Measurements from ENCODE around the gene PSPH. TPM values are rescaled to one million over a fixed set of nuclear protein-coding genes. Genes with fewer than 3 reads are reported as not detected.
"Not testable (repeated sequence)": the region's sequence is repeated elsewhere in the genome, so short reads cannot be mapped to it uniquely, and the experiment has no call there.

PSPH gene
- total RNA-seq, 1 experiment from 2014 or later = 49.3 TPM

DNA sequence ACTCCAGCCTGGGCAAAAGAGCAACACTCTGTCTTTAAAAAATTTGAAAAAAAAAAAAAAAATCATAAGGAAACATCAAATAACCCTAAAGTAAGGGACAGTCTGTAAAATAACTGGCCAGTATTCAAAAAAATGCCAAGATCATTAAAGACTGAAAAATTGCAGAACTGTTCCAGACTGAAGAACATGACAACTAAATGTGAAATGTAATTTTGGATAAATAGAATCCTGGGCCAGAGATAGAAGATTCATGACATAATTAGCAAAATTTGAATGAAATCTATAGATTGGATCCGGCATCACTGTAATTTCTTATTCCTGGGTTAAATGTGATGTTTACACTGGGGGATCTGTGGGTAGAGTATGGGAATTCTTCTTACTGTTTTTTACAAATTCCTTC is 3.0 kb downstream of the PSPH start (continued):
- TF ChIP-seq, protein P1, sequence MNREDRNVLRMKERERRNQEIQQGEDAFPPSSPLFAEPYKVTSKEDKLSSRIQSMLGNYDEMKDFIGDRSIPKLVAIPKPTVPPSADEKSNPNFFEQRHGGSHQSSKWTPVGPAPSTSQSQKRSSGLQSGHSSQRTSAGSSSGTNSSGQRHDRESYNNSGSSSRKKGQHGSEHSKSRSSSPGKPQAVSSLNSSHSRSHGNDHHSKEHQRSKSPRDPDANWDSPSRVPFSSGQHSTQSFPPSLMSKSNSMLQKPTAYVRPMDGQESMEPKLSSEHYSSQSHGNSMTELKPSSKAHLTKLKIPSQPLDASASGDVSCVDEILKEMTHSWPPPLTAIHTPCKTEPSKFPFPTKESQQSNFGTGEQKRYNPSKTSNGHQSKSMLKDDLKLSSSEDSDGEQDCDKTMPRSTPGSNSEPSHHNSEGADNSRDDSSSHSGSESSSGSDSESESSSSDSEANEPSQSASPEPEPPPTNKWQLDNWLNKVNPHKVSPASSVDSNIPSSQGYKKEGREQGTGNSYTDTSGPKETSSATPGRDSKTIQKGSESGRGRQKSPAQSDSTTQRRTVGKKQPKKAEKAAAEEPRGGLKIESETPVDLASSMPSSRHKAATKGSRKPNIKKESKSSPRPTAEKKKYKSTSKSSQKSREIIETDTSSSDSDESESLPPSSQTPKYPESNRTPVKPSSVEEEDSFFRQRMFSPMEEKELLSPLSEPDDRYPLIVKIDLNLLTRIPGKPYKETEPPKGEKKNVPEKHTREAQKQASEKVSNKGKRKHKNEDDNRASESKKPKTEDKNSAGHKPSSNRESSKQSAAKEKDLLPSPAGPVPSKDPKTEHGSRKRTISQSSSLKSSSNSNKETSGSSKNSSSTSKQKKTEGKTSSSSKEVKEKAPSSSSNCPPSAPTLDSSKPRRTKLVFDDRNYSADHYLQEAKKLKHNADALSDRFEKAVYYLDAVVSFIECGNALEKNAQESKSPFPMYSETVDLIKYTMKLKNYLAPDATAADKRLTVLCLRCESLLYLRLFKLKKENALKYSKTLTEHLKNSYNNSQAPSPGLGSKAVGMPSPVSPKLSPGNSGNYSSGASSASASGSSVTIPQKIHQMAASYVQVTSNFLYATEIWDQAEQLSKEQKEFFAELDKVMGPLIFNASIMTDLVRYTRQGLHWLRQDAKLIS (CRISPR knock-in tag; IDR thresholded peaks at IDR 0.05; ENCODE audit: borderline replicate concordance) = no peak
- TF ChIP-seq, protein P2, sequence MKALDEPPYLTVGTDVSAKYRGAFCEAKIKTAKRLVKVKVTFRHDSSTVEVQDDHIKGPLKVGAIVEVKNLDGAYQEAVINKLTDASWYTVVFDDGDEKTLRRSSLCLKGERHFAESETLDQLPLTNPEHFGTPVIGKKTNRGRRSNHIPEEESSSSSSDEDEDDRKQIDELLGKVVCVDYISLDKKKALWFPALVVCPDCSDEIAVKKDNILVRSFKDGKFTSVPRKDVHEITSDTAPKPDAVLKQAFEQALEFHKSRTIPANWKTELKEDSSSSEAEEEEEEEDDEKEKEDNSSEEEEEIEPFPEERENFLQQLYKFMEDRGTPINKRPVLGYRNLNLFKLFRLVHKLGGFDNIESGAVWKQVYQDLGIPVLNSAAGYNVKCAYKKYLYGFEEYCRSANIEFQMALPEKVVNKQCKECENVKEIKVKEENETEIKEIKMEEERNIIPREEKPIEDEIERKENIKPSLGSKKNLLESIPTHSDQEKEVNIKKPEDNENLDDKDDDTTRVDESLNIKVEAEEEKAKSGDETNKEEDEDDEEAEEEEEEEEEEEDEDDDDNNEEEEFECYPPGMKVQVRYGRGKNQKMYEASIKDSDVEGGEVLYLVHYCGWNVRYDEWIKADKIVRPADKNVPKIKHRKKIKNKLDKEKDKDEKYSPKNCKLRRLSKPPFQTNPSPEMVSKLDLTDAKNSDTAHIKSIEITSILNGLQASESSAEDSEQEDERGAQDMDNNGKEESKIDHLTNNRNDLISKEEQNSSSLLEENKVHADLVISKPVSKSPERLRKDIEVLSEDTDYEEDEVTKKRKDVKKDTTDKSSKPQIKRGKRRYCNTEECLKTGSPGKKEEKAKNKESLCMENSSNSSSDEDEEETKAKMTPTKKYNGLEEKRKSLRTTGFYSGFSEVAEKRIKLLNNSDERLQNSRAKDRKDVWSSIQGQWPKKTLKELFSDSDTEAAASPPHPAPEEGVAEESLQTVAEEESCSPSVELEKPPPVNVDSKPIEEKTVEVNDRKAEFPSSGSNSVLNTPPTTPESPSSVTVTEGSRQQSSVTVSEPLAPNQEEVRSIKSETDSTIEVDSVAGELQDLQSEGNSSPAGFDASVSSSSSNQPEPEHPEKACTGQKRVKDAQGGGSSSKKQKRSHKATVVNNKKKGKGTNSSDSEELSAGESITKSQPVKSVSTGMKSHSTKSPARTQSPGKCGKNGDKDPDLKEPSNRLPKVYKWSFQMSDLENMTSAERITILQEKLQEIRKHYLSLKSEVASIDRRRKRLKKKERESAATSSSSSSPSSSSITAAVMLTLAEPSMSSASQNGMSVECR (CRISPR knock-in tag; IDR thresholded peaks at IDR 0.05; ENCODE audit: borderline replicate concordance) = no peak
- TF ChIP-seq, protein P3, sequence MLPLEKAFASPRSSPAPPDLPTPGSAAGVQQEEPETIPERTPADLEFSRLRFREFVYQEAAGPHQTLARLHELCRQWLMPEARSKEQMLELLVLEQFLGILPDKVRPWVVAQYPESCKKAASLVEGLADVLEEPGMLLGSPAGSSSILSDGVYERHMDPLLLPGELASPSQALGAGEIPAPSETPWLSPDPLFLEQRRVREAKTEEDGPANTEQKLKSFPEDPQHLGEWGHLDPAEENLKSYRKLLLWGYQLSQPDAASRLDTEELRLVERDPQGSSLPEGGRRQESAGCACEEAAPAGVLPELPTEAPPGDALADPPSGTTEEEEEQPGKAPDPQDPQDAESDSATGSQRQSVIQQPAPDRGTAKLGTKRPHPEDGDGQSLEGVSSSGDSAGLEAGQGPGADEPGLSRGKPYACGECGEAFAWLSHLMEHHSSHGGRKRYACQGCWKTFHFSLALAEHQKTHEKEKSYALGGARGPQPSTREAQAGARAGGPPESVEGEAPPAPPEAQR (CRISPR knock-in tag; IDR thresholded peaks at IDR 0.05) = no peak
- TF ChIP-seq ATF1 (CRISPR knock-in tag; IDR thresholded peaks at IDR 0.05) (no peak), NFATC4 (CRISPR knock-in tag; IDR thresholded peaks at IDR 0.05) (no peak), SMAD3 (CRISPR knock-in tag; IDR thresholded peaks at IDR 0.05; ENCODE audit: borderline replicate concordance) (no peak), CBFB (CRISPR knock-in tag; IDR thresholded peaks at IDR 0.05; ENCODE audit: low read depth) (no peak), ZNF121 (CRISPR knock-in tag; IDR thresholded peaks at IDR 0.05) (no peak)
- TF ChIP-seq, protein P4, sequence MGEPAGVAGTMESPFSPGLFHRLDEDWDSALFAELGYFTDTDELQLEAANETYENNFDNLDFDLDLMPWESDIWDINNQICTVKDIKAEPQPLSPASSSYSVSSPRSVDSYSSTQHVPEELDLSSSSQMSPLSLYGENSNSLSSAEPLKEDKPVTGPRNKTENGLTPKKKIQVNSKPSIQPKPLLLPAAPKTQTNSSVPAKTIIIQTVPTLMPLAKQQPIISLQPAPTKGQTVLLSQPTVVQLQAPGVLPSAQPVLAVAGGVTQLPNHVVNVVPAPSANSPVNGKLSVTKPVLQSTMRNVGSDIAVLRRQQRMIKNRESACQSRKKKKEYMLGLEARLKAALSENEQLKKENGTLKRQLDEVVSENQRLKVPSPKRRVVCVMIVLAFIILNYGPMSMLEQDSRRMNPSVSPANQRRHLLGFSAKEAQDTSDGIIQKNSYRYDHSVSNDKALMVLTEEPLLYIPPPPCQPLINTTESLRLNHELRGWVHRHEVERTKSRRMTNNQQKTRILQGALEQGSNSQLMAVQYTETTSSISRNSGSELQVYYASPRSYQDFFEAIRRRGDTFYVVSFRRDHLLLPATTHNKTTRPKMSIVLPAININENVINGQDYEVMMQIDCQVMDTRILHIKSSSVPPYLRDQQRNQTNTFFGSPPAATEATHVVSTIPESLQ (CRISPR knock-in tag; IDR thresholded peaks at IDR 0.05) = no peak

DNA sequence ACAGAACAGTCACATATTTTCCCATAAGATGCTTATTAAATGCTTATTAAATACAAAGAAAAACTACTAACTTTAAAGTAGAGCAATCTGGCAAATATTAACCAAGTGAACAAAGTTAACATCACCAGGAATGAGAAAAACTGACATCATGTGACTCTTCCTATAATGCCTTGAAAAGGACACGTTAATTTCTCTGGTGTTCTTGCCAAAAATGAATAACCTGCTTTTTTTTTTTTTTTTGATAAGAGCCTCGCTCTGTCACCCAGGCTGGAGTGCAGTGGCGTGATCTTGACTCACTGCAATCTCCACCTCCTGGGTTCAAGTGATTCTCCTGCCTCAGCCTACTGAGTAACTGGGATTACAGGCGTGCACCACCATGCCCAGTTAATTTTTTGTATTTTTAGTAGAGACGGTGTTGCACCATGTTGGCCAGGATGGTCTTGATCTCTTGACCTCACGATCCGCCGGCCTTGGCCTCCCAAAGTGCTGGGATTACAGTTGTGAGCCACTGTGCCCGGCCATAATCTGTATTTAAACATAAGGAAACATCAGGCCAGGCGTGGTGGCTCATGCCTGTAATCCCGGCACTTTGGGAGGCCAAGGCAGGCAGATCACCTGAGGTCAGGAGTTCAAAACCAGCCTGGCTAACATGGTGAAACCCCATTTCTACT is 3.7 kb downstream of the PSPH start:
- H3K9me3 Mint-ChIP-seq; CTCF ChIA-PET; H3K4me1 Mint-ChIP-seq; H3K4me3 Mint-ChIP-seq; H3K27ac Mint-ChIP-seq; H3K27me3 Mint-ChIP-seq (ENCODE audit: low read depth); ATAC-seq; POLR2A ChIA-PET; DNase-seq (ENCODE audit: low spot score): not testable (repeated sequence)
- peaks cover 14% of the 10 kb centered on the region for H3K36me3 Mint-ChIP-seq

DNA sequence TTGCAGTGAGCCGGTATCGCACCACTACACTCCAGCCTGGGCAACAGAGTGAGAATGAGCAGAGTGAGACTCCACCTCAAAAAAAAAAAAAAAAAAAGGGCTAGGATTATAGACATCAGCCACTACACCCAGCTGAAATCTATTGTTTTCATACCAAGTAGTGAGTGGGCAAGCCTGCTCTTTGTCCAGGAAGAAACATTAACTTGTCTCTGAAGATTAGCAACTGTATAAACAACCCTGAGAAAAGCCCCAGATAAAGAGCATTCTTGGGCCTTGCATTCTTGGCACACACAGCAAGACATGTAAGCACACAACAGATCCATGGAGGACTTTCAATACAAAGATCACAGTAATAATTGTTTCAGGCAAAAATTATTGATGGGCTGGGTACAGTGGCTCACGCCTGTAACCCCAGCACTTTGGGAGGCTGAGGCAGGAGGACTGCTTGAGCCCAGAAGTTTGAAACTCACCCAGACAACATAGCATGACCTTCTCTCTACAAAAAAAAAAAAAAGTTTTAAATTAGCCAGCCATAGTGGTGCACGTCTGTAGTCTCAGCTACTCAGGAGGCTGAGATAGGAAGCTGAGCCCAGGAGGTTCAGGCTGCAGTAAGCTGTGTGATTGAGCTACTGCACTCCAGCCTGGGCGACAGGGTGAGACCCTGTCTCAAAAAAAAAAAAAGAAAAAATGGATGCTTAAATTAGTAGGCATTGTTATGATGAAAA is 4.4 kb downstream of the PSPH start:
- no peak for DNase-seq (ENCODE audit: low spot score)
- CTCF ChIA-PET = no interaction called here
- TF ChIP-seq, protein P5, sequence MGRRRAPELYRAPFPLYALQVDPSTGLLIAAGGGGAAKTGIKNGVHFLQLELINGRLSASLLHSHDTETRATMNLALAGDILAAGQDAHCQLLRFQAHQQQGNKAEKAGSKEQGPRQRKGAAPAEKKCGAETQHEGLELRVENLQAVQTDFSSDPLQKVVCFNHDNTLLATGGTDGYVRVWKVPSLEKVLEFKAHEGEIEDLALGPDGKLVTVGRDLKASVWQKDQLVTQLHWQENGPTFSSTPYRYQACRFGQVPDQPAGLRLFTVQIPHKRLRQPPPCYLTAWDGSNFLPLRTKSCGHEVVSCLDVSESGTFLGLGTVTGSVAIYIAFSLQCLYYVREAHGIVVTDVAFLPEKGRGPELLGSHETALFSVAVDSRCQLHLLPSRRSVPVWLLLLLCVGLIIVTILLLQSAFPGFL (CRISPR knock-in tag; IDR thresholded peaks at IDR 0.05; ENCODE audit: borderline replicate concordance) = no peak
- TF ChIP-seq FOXP1 (CRISPR knock-in tag; IDR thresholded peaks at IDR 0.05; ENCODE audit: borderline replicate concordance) (no peak), EMX1 (CRISPR knock-in tag; IDR thresholded peaks at IDR 0.05) (no peak)
- TF ChIP-seq, protein P6, sequence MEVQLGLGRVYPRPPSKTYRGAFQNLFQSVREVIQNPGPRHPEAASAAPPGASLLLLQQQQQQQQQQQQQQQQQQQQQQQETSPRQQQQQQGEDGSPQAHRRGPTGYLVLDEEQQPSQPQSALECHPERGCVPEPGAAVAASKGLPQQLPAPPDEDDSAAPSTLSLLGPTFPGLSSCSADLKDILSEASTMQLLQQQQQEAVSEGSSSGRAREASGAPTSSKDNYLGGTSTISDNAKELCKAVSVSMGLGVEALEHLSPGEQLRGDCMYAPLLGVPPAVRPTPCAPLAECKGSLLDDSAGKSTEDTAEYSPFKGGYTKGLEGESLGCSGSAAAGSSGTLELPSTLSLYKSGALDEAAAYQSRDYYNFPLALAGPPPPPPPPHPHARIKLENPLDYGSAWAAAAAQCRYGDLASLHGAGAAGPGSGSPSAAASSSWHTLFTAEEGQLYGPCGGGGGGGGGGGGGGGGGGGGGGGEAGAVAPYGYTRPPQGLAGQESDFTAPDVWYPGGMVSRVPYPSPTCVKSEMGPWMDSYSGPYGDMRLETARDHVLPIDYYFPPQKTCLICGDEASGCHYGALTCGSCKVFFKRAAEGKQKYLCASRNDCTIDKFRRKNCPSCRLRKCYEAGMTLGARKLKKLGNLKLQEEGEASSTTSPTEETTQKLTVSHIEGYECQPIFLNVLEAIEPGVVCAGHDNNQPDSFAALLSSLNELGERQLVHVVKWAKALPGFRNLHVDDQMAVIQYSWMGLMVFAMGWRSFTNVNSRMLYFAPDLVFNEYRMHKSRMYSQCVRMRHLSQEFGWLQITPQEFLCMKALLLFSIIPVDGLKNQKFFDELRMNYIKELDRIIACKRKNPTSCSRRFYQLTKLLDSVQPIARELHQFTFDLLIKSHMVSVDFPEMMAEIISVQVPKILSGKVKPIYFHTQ (CRISPR knock-in tag; IDR thresholded peaks at IDR 0.05) = no peak

More for the DNA sequence above, 4.4 kb downstream of the PSPH start:
- no peaks in the 10 kb centered on the region for H3K9me3 Mint-ChIP-seq
- POLR2A ChIA-PET = no interaction called here
- peaks cover 17% of the 10 kb centered on the region for H3K36me3 Mint-ChIP-seq
- no peak for ATAC-seq
- peaks cover 4% of the 10 kb centered on the region; the same call in 1 of the 2 replicates for H3K4me1 Mint-ChIP-seq
- H3K27me3 Mint-ChIP-seq (ENCODE audit: low read depth) = no peaks in the 10 kb centered on the region
- no peak overlapping the region for H3K4me3 Mint-ChIP-seq
- H3K27ac Mint-ChIP-seq = no peak overlapping the region
